Stimulated activated CD8-positive, alpha-beta memory T cell treated with anti-CD3 and anti-CD28 coated beads, Interleukin-4, amount 100 ng/mL, for 24 hours (primary cell): Measurements from ENCODE around the gene DCTN5.

Experiments used
- DNase-seq: peaks from one replicate; pipeline ENCODE4 v3.0.0-alpha.2; 2020; ENCODE audit warnings: low read depth

Gene DCTN5

DNA sequence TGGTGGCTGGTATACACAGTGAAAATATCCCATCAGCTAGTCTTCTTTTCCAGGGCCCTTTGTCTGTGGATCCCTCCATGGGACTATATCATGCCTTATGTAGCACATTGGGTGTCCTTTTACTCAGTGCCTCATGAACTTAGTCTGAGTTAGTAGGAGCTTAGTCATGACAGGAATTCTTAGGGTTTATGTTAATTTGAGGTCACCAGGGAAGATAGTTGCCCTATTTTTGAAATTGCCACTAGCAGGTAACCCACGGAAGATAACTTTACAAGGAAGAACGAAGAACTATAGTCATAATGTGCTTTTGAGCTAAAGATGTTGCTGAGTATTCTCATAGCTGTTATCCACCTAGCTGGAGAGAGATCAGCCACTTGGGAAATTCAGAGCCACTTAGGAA is 22.7 kb downstream of the DCTN5 start:
- no peak for DNase-seq

DNA sequence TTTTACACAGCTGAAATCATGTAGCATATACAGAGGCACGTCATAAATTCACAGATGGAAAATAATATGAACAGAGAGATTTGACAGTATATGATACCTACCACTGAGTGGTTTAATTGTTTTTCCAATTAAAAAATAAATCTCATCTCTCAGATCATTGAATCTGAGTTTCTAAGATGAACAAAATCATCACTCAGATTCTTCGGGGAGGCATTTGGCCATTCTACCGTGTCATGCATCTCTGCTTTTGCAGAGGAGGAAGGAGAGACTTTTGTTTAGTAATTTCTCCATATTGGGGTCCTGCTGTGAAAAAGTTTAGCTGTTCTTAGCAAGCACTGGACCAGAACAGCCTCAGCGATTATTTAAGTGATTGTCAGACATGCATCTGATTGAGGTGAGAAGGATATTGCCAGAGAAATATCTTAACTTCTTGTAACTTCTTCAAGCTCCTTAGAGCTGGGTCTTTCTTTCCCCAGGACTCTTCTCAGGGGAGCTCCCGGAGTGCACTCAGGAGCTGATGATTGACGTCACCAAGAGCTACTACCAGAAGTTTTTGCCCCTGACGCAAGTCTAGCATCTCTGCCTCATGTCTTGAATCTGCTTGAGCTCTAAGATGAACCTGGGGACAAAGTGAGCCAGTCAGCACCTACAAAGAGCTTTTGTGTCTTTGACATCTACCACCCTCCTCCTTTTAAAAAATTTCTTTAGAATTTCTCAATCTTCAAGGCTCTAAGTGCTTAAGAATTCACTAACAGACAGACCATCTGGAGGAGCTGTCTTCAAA is 25.5 kb downstream of the DCTN5 start:
- DNase-seq = no peak

- no peak for DNase-seq
Measured at GRCh38 chr16:23667355-23667659, 26.0 kb downstream of the DCTN5 start.

GRCh38 chr16:23668225-23668624 is 27.0 kb downstream of the DCTN5 start:
- DNase-seq = no peak

- no peak for DNase-seq
Measured at GRCh38 chr16:23668873-23669272, 27.6 kb downstream of the DCTN5 start.

DNA sequence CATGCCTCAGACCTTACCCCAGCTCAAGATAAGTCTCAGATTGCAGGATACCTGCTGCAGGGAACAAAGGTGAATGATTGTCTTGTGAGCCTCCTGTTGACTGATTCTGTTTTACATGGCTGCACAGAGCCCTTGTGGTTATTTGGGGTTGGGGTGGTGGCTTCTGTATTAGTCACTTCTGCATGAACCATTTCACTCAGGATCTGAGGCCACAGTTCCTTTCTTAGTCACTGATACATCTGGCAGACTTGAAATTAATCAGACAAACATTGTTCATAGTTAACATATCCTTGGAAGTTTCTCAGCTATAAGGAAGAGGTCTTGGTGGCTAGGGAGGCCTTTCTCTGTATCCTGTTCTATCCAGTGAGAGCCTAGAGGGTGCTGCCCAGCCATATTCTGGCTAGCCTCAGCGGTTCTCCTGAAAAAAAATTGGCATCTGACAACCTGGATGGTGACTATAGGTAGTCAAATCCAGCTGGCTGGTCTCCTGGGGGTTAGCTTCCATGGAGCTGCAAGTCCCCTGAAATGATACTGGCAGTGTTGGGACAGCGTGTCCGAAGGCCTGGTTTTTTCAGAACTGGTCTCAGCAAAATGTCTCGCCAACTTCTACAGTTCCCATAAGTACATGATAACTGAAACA is 29.0 kb downstream of the DCTN5 start:
- no peak for DNase-seq

DNA sequence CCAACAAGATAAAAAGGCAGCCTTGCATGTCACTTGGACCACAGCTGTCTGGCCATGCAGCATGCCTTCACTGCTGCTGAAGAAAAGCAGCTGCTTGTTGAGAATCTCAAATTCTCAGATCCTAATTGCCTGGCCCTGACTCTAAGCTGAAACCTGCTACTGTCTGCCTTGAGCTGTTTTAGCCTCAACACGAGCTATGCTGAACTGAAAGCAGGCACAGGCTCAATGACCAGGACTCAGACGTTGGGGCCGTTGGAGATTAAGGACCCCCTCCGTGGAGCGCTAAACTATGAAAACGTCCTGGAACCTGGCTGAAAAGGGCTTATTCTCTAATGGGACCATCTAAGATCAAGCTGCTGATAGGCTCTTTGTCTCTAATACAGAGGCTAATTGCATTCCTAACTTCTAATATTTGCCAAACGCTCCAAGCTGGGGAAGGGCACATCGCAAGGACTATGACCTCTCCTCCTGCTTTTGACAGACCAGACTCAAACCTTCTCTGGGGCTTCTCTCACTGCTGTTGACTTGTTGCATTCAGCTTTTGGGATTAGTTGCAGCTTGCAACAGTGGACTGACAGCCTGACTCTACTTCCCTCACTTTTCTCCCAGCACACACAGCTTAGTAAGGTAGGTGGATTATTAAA is 32.8 kb downstream of the DCTN5 start:
- no peak for DNase-seq

DNA sequence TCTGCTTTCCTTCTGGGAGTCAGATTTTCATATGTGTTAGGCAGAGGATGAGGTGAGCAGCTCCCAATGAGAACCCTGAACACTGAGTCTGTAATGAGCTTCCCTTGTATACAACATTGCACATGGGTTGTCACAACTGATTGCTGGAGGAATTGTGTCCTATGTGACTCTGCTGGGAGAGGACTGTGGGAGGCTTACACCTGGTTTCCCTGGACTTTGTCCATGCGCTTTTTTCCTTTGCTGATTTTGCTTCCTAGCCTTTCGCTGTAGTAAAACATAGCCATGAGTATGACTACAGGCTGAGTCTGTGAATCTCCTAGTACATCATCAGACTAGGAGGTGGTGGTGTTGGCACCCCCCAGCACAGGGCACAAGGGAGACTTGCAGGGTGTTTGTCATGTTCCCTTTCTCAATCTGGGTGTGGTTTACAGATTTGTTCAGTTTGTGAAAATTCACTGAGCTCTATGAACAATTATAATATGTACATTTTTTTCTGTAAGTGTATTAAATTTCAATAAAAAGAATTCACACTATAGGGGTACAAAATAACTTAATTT is 35.7 kb downstream of the DCTN5 start:
- no peak for DNase-seq

- DNase-seq = peak; percentile 60
Measured at GRCh38 chr16:23678430-23679273, 37.4 kb downstream of the DCTN5 start, which contains the start of gene PLK1. TSS of gene PLK1 (plus strand) at chr16:23678889. CDS start at chr16:23678933, 44 bp downstream.

- DNase-seq = no peak
Measured at GRCh38 chr16:23679274-23679985, 38.2 kb downstream of the DCTN5 start.

GRCh38 chr16:23679986-23680336 is 38.7 kb downstream of the DCTN5 start:
- no peak for DNase-seq

- DNase-seq = no peak
Measured at GRCh38 chr16:23682181-23682580, 40.9 kb downstream of the DCTN5 start.

DNA sequence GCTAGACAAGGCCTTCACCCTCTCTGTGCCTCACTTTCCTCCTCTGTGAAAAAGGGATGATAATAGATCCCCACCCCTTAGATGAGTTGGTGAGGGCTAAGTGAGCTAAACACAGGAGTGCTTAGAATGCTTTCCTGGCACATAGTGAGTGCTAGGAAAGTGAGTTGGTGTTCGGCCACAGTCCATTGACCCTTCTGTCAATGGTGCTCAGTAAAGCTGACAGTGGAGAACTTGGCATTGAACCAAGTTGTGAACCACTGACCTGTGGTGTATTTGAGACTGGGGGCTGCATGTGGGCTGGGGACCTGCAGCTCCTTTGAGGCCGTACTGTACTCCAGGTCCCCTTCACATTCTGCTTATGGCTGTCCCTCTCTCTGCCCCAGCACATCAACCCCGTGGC is 42.2 kb downstream of the DCTN5 start:
- no peak for DNase-seq

GRCh38 chr16:23687034-23687808 is 46.0 kb downstream of the DCTN5 start:
- no peak for DNase-seq

DNA sequence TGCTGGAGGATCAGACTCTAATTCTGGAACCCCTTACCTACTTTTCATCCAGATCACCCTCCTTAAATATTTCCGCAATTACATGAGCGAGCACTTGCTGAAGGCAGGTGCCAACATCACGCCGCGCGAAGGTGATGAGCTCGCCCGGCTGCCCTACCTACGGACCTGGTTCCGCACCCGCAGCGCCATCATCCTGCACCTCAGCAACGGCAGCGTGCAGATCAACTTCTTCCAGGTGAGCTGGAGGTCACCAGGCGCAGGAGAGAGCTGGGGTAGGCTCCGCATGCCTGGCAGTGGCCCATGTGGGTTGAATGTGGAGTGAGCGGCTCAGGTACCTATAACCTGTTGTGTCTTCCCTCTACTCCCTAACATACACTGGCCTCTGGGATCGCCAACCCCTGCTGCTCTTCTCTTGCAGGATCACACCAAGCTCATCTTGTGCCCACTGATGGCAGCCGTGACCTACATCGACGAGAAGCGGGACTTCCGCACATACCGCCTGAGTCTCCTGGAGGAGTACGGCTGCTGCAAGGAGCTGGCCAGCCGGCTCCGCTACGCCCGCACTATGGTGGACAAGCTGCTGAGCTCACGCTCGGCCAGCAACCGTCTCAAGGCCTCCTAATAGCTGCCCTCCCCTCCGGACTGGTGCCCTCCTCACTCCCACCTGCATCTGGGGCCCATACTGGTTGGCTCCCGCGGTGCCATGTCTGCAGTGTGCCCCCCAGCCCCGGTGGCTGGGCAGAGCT is 48.3 kb downstream of the DCTN5 start:
- DNase-seq = no peak

- no peak for DNase-seq
Measured at GRCh38 chr16:23690771-23691482, 49.7 kb downstream of the DCTN5 start.

GRCh38 chr16:23691483-23692189 is 50.4 kb downstream of the DCTN5 start:
- DNase-seq = no peak

GRCh38 chr16:23692190-23692837 is 51.0 kb downstream of the DCTN5 start:
- DNase-seq = no peak
